ENCODE data around the gene BORCS6. TPM values are rescaled to one million over a fixed set of nuclear protein-coding genes. Genes with fewer than 3 reads are reported as not detected.

Gene BORCS6
- total and polyA plus RNA-seq, 2 of the 13 experiments (the other 11 are each of a cell fraction or from before 2014, with no cell fraction given): 2.0 to 5.1 TPM

GRCh38 chr17:8153957-8154607 is 35.9 kb downstream of the BORCS6 start (continued):
- TF ChIP-seq PATZ1 (CRISPR knock-in tag; IDR thresholded peaks at IDR 0.05) (peak; percentile 75), NCOA1 (CRISPR knock-in tag; IDR thresholded peaks at IDR 0.05) (no peak), CHCHD3 (CRISPR knock-in tag; IDR thresholded peaks at IDR 0.05) (no peak), THAP11 (CRISPR knock-in tag; IDR thresholded peaks at IDR 0.05) (0 out of 2 replicates have a peak, but pooled peaks have one; percentile 2), ELF4 (CRISPR knock-in tag; IDR thresholded peaks at IDR 0.05; ENCODE audit: borderline replicate concordance) (no peak), PHF21A (CRISPR knock-in tag; IDR thresholded peaks at IDR 0.05) (no peak), SIX1 (CRISPR knock-in tag; IDR thresholded peaks at IDR 0.05; ENCODE audit: borderline replicate concordance) (no peak), PBX3 (CRISPR knock-in tag; IDR thresholded peaks at IDR 0.05; ENCODE audit: borderline replicate concordance) (no peak), ZEB1 (IDR thresholded peaks at IDR 0.05; ENCODE audit: insufficient replicate concordance, low read depth) (no peak), KLF9 (CRISPR knock-in tag; IDR thresholded peaks at IDR 0.05; ENCODE audit: low read depth) (no peak), STAT5B (CRISPR knock-in tag; IDR thresholded peaks at IDR 0.05) (no peak), ZUFSP (CRISPR knock-in tag; IDR thresholded peaks at IDR 0.05; ENCODE audit: borderline replicate concordance) (no peak), HNF1A (IDR thresholded peaks at IDR 0.05; ENCODE audit: low read depth) (no peak), HNF1A (CRISPR knock-in tag; IDR thresholded peaks at IDR 0.05; ENCODE audit: borderline replicate concordance) (no peak), BRD4 (CRISPR knock-in tag; IDR thresholded peaks at IDR 0.05) (no peak), LBX2 (CRISPR knock-in tag; IDR thresholded peaks at IDR 0.05; ENCODE audit: borderline replicate concordance) (peak; percentile 27; the same call in 1 of the 2 replicates), HOMEZ (CRISPR knock-in tag; IDR thresholded peaks at IDR 0.05; ENCODE audit: low read depth) (no peak)

All from HepG2 (cell line).